PC-9 (cell line): ENCODE results near the gene ALDH3B2. TPM values are rescaled to one million over a fixed set of nuclear protein-coding genes. Genes with fewer than 3 reads are reported as not detected.

ENCODE experiments used
- BruUV-seq: library from RNA; stranded (reverse); fragments of 400-500 nt; replicated peaks from 2 replicates; lab custom pipeline; 2021; lab: Mats Ljungman, UMichigan
- CTCF ChIA-PET: fragments of 300-600 bp; sonication (Branson Sonifier 250); formaldehyde crosslinking; loops from one replicate; lab custom pipeline; 2022; ENCODE audit warnings: antibody characterized with exemption; lab: Charles Lee
- POLR2A ChIA-PET: fragments of 300-600 bp; sonication (Branson Sonifier 250); formaldehyde crosslinking; loops from one replicate; lab custom pipeline; 2022; ENCODE audit warnings: antibody characterized with exemption; ENCODE audit not compliant: unreplicated experiment; lab: Charles Lee
- DNase-seq, 2 experiments: peaks; one replicate each; pipeline versions ENCODE4 v3.0.0 to v3.0.0-alpha.2; 2015 to 2022; ENCODE audit warnings: mixed read lengths in 1 of 2
- H2AFZ ChIP-seq: fragments of 200-600 bp; sonication (generic); 2 replicates; pipeline ENCODE4 v1.8.1; 2017; ENCODE audit warnings: antibody characterized with exemption
- H3F3A ChIP-seq: fragments of 200-600 bp; sonication (generic); 2 replicates; pipeline ENCODE4 v1.8.1; 2017; ENCODE audit warnings: antibody characterized with exemption, mild to moderate bottlenecking, low read depth; ENCODE audit not compliant: insufficient read depth
- H3K27ac ChIP-seq: fragments of 200-600 bp; sonication (generic); 2 replicates; pipeline ENCODE4 v1.6.1; 2016; ENCODE audit warnings: mixed run types
- H3K27me3 ChIP-seq: fragments of 200-600 bp; sonication (generic); 2 replicates; pipeline ENCODE4 v1.6.1; 2016; ENCODE audit warnings: low read depth, mixed run types; ENCODE audit not compliant: insufficient read depth
- H3K36me3 ChIP-seq: fragments of 200-600 bp; sonication (generic); 2 replicates; pipeline ENCODE4 v1.6.1; 2016; ENCODE audit warnings: low read depth, mixed run types
- H3K4me1 ChIP-seq: fragments of 200-600 bp; sonication (generic); replicated peaks from 2 replicates; pipeline ENCODE4 v1.6.1; 2016; ENCODE audit warnings: mixed run types; ENCODE audit not compliant: insufficient read depth
- H3K4me2 ChIP-seq: fragments of 200-600 bp; sonication (generic); 2 replicates; pipeline ENCODE4 v1.6.1; 2017; ENCODE audit warnings: mixed run types
- H3K4me3 ChIP-seq: fragments of 200-600 bp; sonication (generic); 2 replicates; pipeline ENCODE4 v1.6.1; 2016; ENCODE audit warnings: mixed run types
- H3K79me2 ChIP-seq: fragments of 200-600 bp; sonication (generic); 2 replicates; pipeline ENCODE4 v1.6.1; 2017; ENCODE audit warnings: low read depth, mixed run types
- H3K9me2 ChIP-seq: fragments of 200-600 bp; sonication (generic); 2 replicates; pipeline ENCODE4 v1.8.1; 2017; ENCODE audit warnings: mild to moderate bottlenecking; ENCODE audit not compliant: insufficient read depth
- H3K9me3 ChIP-seq: fragments of 200-600 bp; sonication (generic); 2 replicates; pipeline ENCODE4 v1.8.1; 2016; ENCODE audit warnings: low read depth; ENCODE audit not compliant: insufficient read depth
- H4K20me1 ChIP-seq: fragments of 200-600 bp; sonication (generic); 2 replicates; pipeline ENCODE4 v1.8.1; 2017; ENCODE audit not compliant: insufficient read depth
- EZH2 ChIP-seq: fragments of 200-600 bp; sonication (generic); IDR thresholded peaks from 2 replicates; pipeline ENCODE4 v1.8.0; 2017; ENCODE audit warnings: antibody characterized with exemption, low read depth
- intact Hi-C: fragments of 100-400 bp; cut with micrococcal nuclease; formaldehyde crosslinking; loops from one replicate; pipeline ENCODE4 v1.10.0; 2022; ENCODE audit not compliant: unreplicated experiment
- total RNA-seq: library from RNA; stranded (reverse); gene quantifications from 2 replicates; pipeline ENCODE4 v1.2.3, GENCODE V29; 2021
- TF ChIP-seq, protein P1 (sequence below): fragments of 200-600 bp; sonication (generic); conservative IDR thresholded peaks from 2 replicates; pipeline ENCODE4 v1.6.1; 2017; ENCODE audit warnings: mixed run types, antibody characterized with exemption, mild to moderate bottlenecking, moderate library complexity

The ALDH3B2 gene
- total RNA-seq, 1 experiment from 2014 or later = 9.8 TPM

DNA sequence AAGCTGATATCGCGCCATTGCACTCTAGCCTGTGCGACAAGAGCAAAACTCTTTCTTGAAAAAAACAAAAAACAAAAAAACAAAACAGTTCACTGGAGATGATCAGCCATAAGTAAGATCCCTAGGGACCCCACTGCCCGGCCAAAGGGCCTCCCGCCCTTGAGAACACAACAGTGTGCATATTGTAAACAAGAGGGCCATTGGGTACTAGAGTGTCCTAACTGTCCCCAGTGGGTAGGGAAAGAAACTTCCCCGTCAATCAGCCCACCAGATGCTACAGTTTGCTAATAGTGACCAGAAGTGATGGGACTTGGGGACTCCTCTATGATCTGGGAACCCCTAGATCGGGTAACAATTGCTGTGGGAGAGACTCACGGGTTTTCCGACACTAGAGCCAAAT lies 20.2 kb downstream of the ALDH3B2 start:
- Histone ChIP-seq H2AFZ (no peak overlapping the region), H3K79me2 (no peaks in the 10 kb centered on the region), H3F3A (peaks cover 17% of the 10 kb centered on the region), H3K9me2 (no peaks in the 10 kb centered on the region), H3K4me2 (no peak overlapping the region), H3K4me3 (no peak overlapping the region), H3K27ac (no peak overlapping the region), H4K20me1 (no peaks in the 10 kb centered on the region), H3K4me1 (no peaks in the 10 kb centered on the region), H3K9me3 (peaks cover 6% of the 10 kb centered on the region; the same call in 1 of the 2 replicates), H3K27me3 (no peaks in the 10 kb centered on the region), H3K36me3 (no peaks in the 10 kb centered on the region)
- CTCF ChIA-PET = no interaction called here
- no peak for TF ChIP-seq EZH2
- TF ChIP-seq, protein P1, sequence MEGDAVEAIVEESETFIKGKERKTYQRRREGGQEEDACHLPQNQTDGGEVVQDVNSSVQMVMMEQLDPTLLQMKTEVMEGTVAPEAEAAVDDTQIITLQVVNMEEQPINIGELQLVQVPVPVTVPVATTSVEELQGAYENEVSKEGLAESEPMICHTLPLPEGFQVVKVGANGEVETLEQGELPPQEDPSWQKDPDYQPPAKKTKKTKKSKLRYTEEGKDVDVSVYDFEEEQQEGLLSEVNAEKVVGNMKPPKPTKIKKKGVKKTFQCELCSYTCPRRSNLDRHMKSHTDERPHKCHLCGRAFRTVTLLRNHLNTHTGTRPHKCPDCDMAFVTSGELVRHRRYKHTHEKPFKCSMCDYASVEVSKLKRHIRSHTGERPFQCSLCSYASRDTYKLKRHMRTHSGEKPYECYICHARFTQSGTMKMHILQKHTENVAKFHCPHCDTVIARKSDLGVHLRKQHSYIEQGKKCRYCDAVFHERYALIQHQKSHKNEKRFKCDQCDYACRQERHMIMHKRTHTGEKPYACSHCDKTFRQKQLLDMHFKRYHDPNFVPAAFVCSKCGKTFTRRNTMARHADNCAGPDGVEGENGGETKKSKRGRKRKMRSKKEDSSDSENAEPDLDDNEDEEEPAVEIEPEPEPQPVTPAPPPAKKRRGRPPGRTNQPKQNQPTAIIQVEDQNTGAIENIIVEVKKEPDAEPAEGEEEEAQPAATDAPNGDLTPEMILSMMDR = no peak
- BruUV-seq = no TSS peak
- no peak for DNase-seq
- POLR2A ChIA-PET = no interaction called here
- intact Hi-C loops = no loop called here

DNA sequence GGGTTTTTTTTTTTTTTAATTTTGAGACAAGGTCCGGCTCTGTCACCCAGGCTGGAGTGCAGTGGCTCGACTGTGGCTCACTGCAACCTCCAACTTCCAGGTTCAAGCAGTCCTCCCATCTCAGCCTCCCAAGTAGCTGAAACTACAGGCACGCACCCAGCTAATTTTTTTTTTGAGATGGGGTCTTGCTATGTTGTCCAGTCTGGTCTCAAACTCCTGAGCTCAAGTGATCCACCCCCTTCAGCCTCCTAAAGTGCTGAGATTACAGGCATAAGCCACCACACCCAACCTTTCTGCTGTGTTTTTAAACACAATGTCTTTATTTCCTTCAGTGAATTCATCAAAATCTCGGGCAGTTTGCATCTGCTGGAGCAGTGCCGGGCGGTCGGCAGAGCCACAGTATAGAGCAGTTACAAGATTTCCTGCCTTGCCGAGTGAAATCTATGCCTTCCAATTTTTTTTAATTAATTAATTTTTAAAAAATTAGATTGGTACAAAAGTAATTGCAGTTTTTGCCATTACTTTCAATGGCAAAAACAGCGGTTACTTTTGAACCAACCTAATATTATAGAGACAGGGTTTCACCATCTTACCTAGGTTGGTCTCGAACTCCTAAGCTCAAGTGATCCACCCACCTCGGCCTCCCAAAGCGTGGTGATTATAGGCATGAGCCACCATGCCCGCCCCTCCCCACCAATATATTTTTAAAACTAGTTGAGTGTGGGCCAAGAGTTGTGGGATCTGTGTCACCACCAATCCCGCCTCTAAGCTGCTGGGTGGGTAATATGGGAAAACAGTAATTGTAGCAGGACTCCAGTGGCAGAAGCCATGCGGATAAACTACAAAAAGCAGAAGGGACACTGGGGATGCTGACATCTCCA lies 21.2 kb downstream of the ALDH3B2 start:
- Histone ChIP-seq H3K4me3 (no peak overlapping the region), H3K9me3 (peaks cover 6% of the 10 kb centered on the region; the same call in 1 of the 2 replicates), H2AFZ (no peak overlapping the region), H3K79me2 (no peaks in the 10 kb centered on the region), H3K9me2 (no peaks in the 10 kb centered on the region), H3K27ac (no peak overlapping the region), H3F3A (peaks cover 23% of the 10 kb centered on the region), H3K36me3 (no peaks in the 10 kb centered on the region), H3K27me3 (no peaks in the 10 kb centered on the region), H3K4me1 (no peaks in the 10 kb centered on the region), H4K20me1 (no peaks in the 10 kb centered on the region), H3K4me2 (no peak overlapping the region)
- no peak for DNase-seq
- CTCF ChIA-PET = no interaction called here
- intact Hi-C loops = no loop called here
- POLR2A ChIA-PET = interaction anchor here (0.5 kb wide), 1 partner anchor 15 kb away, joined by 4 read pairs; no protein-coding TSS in a partner anchor
- TF ChIP-seq EZH2 = no peak
- TF ChIP-seq, protein P1 = no peak
- no TSS peak for BruUV-seq

DNA sequence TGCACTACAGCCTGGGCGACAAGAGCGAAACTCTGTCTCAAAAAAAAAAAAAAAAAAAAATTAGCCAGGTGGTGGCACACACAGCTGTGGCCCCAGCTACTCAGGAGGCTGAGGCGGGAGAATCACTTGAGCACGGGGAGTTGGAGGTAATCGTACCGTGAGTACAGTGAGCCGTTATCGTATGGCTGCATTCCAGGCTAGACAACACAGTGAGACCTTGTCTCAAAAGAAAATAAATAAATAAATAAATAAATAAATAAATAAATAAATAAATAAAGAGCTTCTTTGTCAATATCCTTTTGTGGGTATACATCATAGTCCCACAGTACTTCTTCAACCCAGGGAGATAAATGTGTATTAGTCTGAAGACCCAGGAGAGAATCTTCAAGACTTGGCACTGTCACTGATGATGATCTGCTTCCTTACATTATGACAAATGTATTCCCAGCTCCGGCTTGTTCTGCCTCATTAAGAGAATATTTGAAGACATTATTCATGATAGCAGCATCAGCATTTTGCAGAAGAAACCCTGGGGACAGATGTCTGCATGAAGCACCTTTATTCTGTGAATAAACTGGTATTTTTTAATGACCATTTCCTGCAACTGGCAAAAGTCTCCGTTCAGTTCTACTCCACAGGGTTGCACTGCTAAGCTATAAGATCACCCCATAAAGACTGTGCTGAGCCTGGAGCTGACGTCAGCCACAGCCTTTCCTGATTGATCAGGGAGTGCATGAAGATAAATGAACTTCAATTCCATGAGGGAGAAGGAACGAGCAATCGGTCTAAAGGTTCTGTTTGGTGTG lies 22.2 kb downstream of the ALDH3B2 start:
- Histone ChIP-seq H4K20me1 (no peaks in the 10 kb centered on the region), H3K27ac (no peak overlapping the region), H3K27me3 (no peaks in the 10 kb centered on the region), H3K4me3 (no peak overlapping the region), H3K36me3 (no peaks in the 10 kb centered on the region), H3K79me2 (no peaks in the 10 kb centered on the region), H3K4me1 (no peaks in the 10 kb centered on the region), H3K9me3 (peaks cover 6% of the 10 kb centered on the region; the same call in 1 of the 2 replicates), H3F3A (peaks cover 29% of the 10 kb centered on the region), H2AFZ (no peak overlapping the region), H3K9me2 (no peaks in the 10 kb centered on the region), H3K4me2 (no peak overlapping the region)
- ChIA-PET POLR2A (interaction anchor here (0.5 to 0.7 kb wide), 2 partner anchors 14 to 413 kb away, joined by 4 to 11 read pairs; no protein-coding TSS in a partner anchor), CTCF (interaction anchor here (0.6 to 0.7 kb wide), 2 partner anchors 39 to 60 kb away, joined by 4 to 5 read pairs; no protein-coding TSS in a partner anchor)
- TF ChIP-seq EZH2 = no peak
- TF ChIP-seq, protein P1 = no peak
- DNase-seq = no peak
- no TSS peak for BruUV-seq
- intact Hi-C loops = no loop called here
